HG02970 (cell line): ENCODE results near the gene ACTMAP.
"Not testable (repeated sequence)": the region's sequence is repeated elsewhere in the genome, so short reads cannot be mapped to it uniquely, and the experiment has no call there.

ENCODE experiments used
- ATAC-seq: cut with Tn5 transposase; IDR thresholded peaks from one replicate; pipeline ENCODE4 v1.9.1; 2021; ENCODE audit warnings: mild to moderate bottlenecking, moderate library complexity, moderate number of reproducible peaks; ENCODE audit not compliant: unreplicated experiment, low FRiP score

The ACTMAP gene

DNA sequence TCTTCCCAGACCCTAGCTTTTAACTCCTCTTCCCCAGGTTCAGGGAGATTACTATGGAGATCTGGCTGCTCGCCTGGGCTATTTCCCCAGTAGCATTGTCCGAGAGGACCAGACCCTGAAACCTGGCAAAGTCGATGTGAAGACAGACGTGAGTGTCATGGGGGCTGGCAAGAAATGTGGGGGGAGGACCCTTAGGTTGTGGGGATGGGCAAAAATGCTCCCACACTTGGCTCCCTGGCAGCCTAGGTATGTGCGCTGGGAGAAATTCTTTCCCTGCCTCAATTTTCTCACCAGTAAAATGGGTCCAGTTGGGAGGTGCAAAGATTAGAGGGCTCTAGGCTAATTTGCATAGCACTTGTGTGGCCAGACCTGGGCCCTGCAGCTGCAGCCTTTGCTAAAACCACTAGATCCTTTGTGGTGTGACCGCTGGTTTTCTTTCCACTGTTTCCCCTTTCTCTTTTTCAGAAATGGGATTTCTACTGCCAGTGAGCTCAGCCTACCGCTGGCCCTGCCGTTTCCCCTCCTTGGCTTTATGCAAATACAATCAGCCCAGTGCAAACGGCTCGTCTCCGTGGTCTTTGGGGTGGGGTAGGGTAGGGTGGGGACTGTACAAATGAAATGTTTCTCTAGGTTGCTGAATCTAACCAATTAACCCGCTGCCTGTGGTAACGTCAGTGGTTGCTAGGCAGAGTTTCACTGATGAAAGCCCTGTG is 26.8 kb upstream of the ACTMAP start:
- ATAC-seq = peak; percentile 50

GRCh38 chr19:40776364-40776763 is 26.1 kb upstream of the ACTMAP start:
- no peak for ATAC-seq

- ATAC-seq = no peak
Observed at GRCh38 chr19:40775632-40776022, 25.4 kb upstream of the ACTMAP start.

DNA sequence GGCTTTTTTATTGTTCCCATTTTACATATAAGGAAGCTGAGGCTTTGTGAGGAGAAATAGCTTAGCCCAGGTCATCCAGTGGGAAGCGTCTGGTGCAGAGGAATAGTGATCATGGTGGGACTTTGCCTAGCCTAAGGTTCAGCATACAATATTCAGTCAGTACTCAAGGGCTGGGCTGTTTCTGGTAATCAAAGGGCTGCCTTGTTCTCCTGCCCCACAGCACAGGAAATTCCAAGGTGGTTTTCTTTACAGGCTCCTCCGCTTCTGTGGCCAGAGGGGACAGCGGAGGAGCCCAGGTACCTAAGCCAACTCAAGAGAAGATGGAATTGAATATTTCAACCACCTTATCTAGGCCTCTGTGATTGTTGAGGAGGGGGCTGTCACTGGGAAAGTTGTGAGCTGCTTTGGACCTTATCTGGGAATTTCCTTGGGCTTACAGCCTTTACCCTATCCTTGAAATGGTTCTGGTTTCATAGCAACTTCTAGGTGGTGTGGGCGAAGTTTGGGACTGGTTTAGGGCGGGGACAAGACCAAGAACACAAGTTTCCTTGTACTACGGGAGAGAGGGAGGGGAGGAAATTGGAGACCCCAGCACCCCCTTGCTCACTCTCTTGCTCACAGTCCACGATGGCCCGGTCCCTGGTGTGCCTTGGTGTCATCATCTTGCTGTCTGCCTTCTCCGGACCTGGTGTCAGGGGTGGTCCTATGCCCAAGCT is 24.8 kb upstream of the ACTMAP start, which contains the start of gene MIA:
Gene MIA, plus strand, starts transcription at position 606 of the 716 bp plus-strand sequence. Its CDS starts 22 bp downstream, at position 628.
- ATAC-seq = no peak

DNA sequence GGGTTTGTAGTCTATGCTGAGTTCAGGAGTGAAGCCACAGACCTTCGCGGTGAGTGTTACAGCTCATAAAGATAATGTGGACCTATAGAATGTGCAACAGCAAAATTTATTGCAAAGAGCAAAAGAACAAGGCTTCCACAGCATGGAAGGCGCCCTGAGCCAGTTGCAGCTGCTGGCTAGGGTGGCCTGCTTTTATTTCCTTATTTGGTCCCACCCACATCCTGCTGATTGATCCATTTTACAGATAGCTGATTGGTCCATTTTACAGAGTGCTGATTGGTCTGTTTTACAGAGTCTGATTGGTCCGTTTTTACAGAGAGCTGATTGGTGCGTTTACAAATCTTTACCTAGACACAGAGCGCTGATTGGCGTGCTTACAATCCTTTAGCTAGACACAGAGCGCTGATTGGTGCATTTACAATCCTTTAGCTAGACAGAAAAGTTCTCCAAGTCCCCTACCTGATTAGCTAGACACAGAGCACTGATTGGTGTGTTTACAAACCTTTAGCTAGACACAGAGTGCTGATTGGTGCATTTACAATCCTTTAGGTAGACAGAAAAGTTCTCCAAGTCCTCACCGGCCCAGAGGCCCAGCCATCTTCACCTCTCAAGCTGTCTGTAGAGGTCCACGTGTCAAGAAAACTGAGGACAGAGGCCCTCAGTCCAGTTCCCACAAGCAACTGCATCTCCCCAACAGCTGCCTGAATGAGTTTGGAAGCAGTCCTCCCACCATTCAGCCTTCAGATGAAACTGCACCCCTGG is 21.0 kb upstream of the ACTMAP start:
- not testable (repeated sequence) for ATAC-seq

- ATAC-seq = no peak
Observed at GRCh38 chr19:40768869-40769268, 18.6 kb upstream of the ACTMAP start.

- ATAC-seq = not testable (repeated sequence)
Observed at GRCh38 chr19:40766385-40766784, 16.1 kb upstream of the ACTMAP start.

- ATAC-seq = no peak
Observed at GRCh38 chr19:40763963-40764362, 13.7 kb upstream of the ACTMAP start.

GRCh38 chr19:40763526-40763925 is 13.2 kb upstream of the ACTMAP start:
- ATAC-seq = no peak

DNA sequence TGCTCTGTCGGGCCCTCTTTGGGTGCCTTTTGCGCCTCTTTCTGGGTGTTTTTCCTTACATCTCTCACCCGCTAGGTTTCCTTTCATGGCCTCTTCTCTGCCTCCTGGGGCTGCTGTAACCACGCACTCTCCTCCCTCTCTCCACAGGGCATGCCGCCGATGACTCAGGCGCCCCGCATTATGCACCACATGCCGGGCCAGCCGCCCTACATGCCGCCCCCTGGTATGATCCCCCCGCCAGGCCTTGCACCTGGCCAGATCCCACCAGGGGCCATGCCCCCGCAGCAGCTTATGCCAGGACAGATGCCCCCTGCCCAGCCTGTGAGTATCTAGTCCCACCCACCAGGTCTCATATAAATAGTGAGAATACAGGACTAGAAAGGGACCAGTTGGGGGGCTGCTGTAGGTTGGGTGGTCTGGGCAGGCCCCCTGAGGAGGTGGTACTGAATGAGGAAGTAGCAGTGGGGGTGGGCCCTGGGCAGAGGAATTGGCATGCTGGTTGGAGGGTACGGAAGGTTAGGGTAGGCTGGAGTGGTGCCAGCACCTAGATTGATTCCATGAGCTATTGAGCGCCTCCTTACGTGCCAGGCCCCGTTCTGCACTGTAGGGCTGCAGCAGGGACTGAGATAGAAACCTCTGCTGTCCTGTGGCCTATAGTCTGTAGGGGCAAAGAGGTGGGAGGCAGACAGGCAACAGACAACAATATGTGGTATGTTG is 12.6 kb upstream of the ACTMAP start:
- ATAC-seq = no peak

DNA sequence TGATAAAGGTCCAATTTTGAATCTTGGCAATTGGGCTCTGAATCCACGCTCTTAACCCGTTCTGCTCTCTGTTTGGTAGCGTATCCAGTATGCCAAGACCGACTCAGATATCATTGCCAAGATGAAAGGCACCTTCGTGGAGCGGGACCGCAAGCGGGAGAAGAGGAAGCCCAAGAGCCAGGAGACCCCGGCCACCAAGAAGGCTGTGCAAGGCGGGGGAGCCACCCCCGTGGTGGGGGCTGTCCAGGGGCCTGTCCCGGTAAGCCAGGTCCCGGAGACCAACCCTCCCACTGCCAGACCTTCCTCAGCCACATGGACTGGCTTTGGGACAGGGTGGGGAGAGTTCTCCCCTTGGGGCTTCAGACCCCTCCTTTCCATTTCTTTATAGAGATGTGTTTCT is 9.1 kb upstream of the ACTMAP start:
- no peak for ATAC-seq

DNA sequence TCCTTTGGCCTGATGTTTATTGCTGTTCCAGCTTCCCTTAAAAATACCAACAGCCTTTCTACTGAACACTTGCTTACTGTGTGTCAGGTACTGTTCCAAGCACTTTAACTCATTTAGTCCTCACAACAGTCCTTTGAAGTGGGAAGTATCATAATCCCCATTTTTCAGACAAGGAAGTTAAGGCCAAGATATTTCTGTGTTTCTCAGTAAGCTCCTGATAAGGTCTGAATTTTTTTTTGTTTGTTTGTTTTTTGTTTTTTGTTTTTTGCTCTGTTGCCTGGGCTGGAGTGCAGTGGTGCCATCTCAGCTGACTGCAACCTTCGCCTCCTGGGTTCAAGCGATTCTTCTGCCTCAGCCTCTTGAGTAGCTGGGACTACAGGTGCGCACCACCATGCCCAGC is 8.2 kb upstream of the ACTMAP start:
- no peak for ATAC-seq

- ATAC-seq = no peak
Observed at GRCh38 chr19:40756502-40757110, 6.3 kb upstream of the ACTMAP start.

DNA sequence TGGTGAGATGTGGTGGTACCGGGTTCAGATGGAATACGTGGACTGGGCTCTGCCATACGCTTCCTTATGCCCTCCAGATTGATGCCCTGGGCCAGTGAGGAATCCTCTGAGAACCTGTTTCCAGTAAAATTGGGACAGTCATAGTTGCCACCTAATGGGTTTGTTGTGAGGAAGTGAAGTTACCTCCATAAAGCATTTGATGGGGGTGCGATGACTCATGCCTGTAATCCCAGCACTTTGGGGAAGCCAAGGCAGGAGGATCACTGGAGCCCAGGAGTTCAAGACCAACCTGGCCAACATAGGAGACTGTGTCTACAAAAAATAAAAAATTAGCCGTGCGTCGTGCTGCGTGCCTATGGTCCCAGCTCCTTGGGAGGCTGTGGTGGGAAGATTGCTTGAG is 5.5 kb upstream of the ACTMAP start:
- no peak for ATAC-seq

DNA sequence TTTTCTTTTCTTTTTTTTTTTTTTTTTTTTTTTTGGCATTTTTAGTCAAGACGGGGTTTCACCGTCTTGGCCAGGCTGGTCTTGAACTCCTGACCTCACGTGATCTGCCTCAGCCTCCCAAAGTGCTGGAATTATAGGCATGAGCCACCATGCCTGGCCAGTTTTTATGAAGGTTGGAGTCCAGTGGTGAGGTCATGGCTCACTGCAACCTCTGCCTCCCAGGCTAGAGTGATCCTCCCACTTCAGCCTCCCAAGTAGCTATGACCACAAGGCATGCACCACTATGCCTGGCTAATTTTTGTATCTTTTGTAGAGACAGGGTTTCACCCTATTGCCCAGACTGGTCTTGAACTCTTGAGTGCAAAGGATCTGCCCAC is 5.0 kb upstream of the ACTMAP start:
- ATAC-seq = no peak

GRCh38 chr19:40754611-40755247 is 4.5 kb upstream of the ACTMAP start:
- no peak for ATAC-seq

DNA sequence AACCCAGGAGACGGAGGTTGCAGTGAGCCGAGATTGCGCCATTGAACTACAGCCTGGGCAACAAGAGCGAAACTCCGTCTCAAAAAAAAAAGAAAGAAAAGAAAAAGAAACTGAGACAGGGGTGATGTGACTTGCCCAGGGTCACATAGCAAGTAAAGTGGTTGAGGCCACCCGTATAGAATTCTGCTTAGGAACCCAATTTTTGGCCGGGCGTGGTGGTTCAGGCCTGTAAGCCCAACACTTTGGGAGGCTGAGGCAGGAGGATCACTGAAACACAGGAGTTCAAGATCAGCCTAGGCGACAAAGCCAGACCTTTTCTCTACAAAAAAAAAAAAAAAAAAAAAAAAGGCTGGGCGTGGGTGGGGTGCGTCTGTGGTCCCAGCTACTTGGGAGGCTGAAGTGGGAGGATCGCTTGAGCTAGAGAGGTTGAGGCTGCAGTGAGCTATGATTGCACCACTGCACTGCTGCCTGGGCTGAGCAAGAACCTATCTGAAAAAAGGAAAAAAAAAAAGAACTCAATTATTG is 2.0 kb upstream of the ACTMAP start:
- ATAC-seq = no peak

- ATAC-seq = peak; percentile 51
Observed at GRCh38 chr19:40750874-40751537, 729 bp upstream of the ACTMAP start, which contains the start of gene SNRPA. Gene SNRPA, plus strand, starts transcription at chr19:40751203. Its CDS starts 206 bp downstream, at chr19:40751409.

GRCh38 chr19:40747536-40747935 is 2.7 kb downstream of the ACTMAP start:
- no peak for ATAC-seq
